Measurements from ENCODE around the gene C1orf210.
A peak's percentile ranks its signal among the peaks of the same experiment; 100 is the strongest.

DNA sequence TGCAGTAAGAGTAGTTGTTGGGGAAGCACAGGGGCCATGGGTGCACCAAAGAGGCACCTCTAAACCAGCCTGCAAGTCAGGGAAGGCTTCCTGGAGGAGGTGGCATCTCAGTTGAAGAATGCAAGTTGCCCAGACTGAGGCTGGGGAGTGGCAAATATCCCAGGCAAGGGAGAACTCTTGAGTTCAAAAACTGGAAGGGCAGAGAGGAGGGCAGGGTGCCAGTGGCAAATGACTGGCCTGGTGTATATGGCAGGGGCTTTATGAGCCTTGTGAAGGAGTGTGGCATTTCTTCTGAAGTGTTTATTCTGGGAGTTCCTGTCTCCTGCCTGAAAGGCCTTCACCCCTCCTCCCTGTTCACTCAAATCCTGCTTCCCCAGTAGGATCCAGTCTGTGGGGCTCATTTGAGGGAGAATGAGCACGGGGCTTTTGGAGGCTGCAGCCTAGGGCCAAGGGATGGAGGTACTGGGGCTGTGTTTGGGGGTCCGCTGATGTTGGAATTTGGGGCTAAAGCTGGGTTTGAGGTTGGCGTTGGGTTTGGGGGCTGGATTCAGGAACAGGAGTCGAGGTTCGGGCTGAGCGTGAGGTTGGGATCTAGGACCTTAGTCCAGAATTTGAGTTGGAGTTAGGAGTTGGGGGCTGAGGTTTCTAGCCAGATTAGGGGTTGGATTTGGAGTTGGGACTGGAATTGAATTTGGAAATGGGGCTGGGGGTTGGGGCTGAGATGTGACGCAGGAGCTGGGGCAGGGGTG, 15.6 kb downstream of the C1orf210 start, which contains the start of gene TMEM125:
- TF ChIP-seq, protein P1, sequence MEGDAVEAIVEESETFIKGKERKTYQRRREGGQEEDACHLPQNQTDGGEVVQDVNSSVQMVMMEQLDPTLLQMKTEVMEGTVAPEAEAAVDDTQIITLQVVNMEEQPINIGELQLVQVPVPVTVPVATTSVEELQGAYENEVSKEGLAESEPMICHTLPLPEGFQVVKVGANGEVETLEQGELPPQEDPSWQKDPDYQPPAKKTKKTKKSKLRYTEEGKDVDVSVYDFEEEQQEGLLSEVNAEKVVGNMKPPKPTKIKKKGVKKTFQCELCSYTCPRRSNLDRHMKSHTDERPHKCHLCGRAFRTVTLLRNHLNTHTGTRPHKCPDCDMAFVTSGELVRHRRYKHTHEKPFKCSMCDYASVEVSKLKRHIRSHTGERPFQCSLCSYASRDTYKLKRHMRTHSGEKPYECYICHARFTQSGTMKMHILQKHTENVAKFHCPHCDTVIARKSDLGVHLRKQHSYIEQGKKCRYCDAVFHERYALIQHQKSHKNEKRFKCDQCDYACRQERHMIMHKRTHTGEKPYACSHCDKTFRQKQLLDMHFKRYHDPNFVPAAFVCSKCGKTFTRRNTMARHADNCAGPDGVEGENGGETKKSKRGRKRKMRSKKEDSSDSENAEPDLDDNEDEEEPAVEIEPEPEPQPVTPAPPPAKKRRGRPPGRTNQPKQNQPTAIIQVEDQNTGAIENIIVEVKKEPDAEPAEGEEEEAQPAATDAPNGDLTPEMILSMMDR (IDR thresholded peaks at IDR 0.05): no peak
- TF ChIP-seq POLR2A (IDR thresholded peaks at IDR 0.05): peak in 2 of 4 donors; percentile 6 to 46
